GM23248 (cell line): Measurements from ENCODE around the gene NPHP4.
"Not testable (repeated sequence)": the region's sequence is repeated elsewhere in the genome, so short reads cannot be mapped to it uniquely, and the experiment has no call there.

Experiments
- EZH2 ChIP-seq: fragments of 200-600 bp; sonication (generic); IDR thresholded peaks from 2 replicates; pipeline ENCODE4 v1.6.1; 2018; ENCODE audit warnings: antibody characterized with exemption, mild to moderate bottlenecking; ENCODE audit not compliant: insufficient read depth, poor library complexity, severe bottlenecking
- EZH2phosphoT487 ChIP-seq: fragments of 200-600 bp; sonication (generic); IDR thresholded peaks from 2 replicates; pipeline ENCODE4 v1.6.1; 2018; ENCODE audit warnings: antibody characterized with exemption, moderate library complexity, mild to moderate bottlenecking, low read depth; ENCODE audit not compliant: insufficient read depth

GRCh38 chr1:5922700-5923330 is 69.4 kb downstream of the NPHP4 start:
- TF ChIP-seq EZH2, EZH2phosphoT487: not testable (repeated sequence)
